ENCODE results near the gene PRKG1. TPM values are rescaled to one million over a fixed set of nuclear protein-coding genes. Genes with fewer than 3 reads are reported as not detected.

Gene PRKG1
- total and polyA plus RNA-seq, 4 donors = 0.46 to 5.1 (median 1.5) TPM

- TF ChIP-seq ZBTB33 (IDR thresholded peaks at IDR 0.05) (no peak), YY1 (IDR thresholded peaks at IDR 0.05) (no peak)
Measured at GRCh38 chr10:52252307-52252706, 1178.0 kb downstream of the PRKG1 start (continued).

- Histone ChIP-seq H3K9me3 (ENCODE audit: control insufficient read depth in 4 of 4, low read length in 3 of 4) (no peaks in the 10 kb centered on the region), H3K27me3 (ENCODE audit: control insufficient read depth in 4 of 4, insufficient read depth in 4 of 4, low read length in 3 of 4) (no peaks in the 10 kb centered on the region), H3K36me3 (ENCODE audit: control insufficient read depth in 4 of 4, insufficient read depth in 3 of 4, low read depth in 1 of 4, low read length in 3 of 4) (no peaks in the 10 kb centered on the region), H3K4me3 (ENCODE audit: low read depth in 1 of 3, low read length in 3 of 3) (no peak overlapping the region), H3K4me1 (ENCODE audit: control insufficient read depth in 4 of 4, insufficient read depth in 4 of 4, low read length in 3 of 4) (no peaks in the 10 kb centered on the region), H3K9ac (ENCODE audit: low read depth in 1 of 2, low read length in 2 of 2) (no peak overlapping the region), H3K27ac (ENCODE audit: low read depth in 1 of 2, low read length in 2 of 2) (no peak overlapping the region)
- TF ChIP-seq RAD21 (IDR thresholded peaks at IDR 0.05) = no peak
- no peak for TF ChIP-seq GABPA (IDR thresholded peaks at IDR 0.05 in 1 of 2, conservative IDR thresholded peaks at IDR 0.05 in 1 of 2)
- no peak for TF ChIP-seq CTCF (IDR thresholded peaks at IDR 0.05; ENCODE audit: low read depth, low read length, missing input control)
- TF ChIP-seq NR2F2 (IDR thresholded peaks at IDR 0.05) = no peak
- TF ChIP-seq MAX (IDR thresholded peaks at IDR 0.05) = no peak
- TF ChIP-seq JUND (IDR thresholded peaks at IDR 0.05) = no peak
- no peak for TF ChIP-seq REST (IDR thresholded peaks at IDR 0.05)
- TF ChIP-seq ZBTB33 (IDR thresholded peaks at IDR 0.05) = no peak
- TF ChIP-seq ATF3 (IDR thresholded peaks at IDR 0.05) = no peak
- no peak for TF ChIP-seq YY1 (IDR thresholded peaks at IDR 0.05)
- no peak for TF ChIP-seq HNF4G (IDR thresholded peaks at IDR 0.05)
- DNase-seq (ENCODE audit: low spot score) = no peak
- WGBS = 83% methylated on average over 1 of the region's 6 CpGs
Measured at GRCh38 chr10:52256832-52257691, 1182.8 kb downstream of the PRKG1 start.
